Measurements from ENCODE around the gene NIPAL3.
"Not testable (repeated sequence)": the region's sequence is repeated elsewhere in the genome, so short reads cannot be mapped to it uniquely, and the experiment has no call there.

Gene NIPAL3

DNA sequence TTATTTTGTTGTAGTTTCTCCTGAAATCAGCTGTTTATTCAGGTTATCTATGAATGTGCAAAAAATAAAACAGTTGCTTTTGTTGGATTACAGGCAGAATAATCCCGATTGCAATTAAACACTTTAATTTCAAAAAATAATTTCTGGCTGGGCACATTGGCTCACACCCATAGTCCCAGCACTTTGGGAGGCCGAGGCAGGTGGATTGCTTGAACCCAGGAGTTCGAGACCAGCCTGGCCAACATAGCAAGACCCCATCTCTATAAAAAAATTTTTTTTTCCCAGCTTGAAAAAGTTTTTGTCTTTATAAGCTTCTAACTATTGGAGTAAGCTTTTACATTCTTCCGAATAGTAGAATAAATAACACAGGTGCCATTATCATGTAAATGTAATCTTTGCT, 102.3 kb downstream of the NIPAL3 start:
- TF ChIP-seq, protein P1, sequence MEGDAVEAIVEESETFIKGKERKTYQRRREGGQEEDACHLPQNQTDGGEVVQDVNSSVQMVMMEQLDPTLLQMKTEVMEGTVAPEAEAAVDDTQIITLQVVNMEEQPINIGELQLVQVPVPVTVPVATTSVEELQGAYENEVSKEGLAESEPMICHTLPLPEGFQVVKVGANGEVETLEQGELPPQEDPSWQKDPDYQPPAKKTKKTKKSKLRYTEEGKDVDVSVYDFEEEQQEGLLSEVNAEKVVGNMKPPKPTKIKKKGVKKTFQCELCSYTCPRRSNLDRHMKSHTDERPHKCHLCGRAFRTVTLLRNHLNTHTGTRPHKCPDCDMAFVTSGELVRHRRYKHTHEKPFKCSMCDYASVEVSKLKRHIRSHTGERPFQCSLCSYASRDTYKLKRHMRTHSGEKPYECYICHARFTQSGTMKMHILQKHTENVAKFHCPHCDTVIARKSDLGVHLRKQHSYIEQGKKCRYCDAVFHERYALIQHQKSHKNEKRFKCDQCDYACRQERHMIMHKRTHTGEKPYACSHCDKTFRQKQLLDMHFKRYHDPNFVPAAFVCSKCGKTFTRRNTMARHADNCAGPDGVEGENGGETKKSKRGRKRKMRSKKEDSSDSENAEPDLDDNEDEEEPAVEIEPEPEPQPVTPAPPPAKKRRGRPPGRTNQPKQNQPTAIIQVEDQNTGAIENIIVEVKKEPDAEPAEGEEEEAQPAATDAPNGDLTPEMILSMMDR (IDR thresholded peaks at IDR 0.05; ENCODE audit: low read depth, low read length): no peak
- H3K4me3 ChIP-seq (ENCODE audit: low read depth, low read length): no peak overlapping the region

DNA sequence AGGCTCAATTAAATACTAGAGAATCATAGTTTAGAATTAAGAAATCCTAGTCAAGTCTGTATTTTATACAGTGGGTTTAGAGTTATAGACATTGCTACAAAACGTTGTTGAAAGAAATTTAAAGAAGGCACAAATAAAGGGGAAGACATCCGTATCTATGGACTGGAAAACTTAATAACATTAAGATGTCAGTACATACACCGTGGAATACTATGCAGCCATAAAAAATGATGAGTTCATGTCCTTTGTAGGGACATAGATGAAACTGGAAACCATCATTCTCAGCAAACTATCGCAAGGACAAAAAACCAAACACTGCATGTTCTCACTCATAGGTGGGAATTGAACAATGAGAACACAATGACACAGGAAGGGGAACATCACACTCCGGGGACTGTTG, 104.7 kb downstream of the NIPAL3 start:
- H3K4me3 ChIP-seq (ENCODE audit: low read depth, low read length): not testable (repeated sequence)
